WTC11 (cell line): ENCODE data around the gene PBOV1. TPM values are rescaled to one million over a fixed set of nuclear protein-coding genes. Genes with fewer than 3 reads are reported as not detected.

Experiments used
- ATAC-seq: fragments of 200-7000 bp; cut with Tn5 transposase; 2 replicates; pipeline ENCODE4 v1.10.0; 2021; ENCODE audit warnings: mild to moderate bottlenecking, moderate library complexity
- CTCF ChIA-PET: fragments of 300-600 bp; sonication (Branson Sonifier 250); formaldehyde crosslinking; loops from one replicate; lab custom pipeline; 2021; ENCODE audit warnings: antibody characterized with exemption; lab: Charles Lee
- POLR2A ChIA-PET: fragments of 350-600 bp; sonication (Branson Sonifier 250); formaldehyde crosslinking; loops from one replicate; lab custom pipeline; 2021; ENCODE audit warnings: antibody characterized with exemption; lab: Charles Lee
- DNase-seq: peaks from one replicate; pipeline ENCODE4 v3.0.0; 2021; ENCODE audit warnings: low spot score
- H3K27ac Mint-ChIP-seq: 2 replicates; pipeline ENCODE4 v1.8.0; 2021; ENCODE audit warnings: mixed read lengths
- H3K27me3 Mint-ChIP-seq: 2 replicates; pipeline ENCODE4 v1.8.0; 2021; ENCODE audit warnings: low read depth, mild to moderate bottlenecking, moderate library complexity, mixed read lengths
- H3K36me3 Mint-ChIP-seq: 2 replicates; pipeline ENCODE4 v1.8.0; 2021; ENCODE audit warnings: mixed read lengths
- H3K4me1 Mint-ChIP-seq: 2 replicates; pipeline ENCODE4 v1.8.0; 2022; ENCODE audit warnings: mixed read lengths
- H3K4me3 Mint-ChIP-seq: 2 replicates; pipeline ENCODE4 v1.8.0; 2021; ENCODE audit warnings: mild to moderate bottlenecking, moderate library complexity, mixed read lengths
- H3K9me3 Mint-ChIP-seq: 2 replicates; pipeline ENCODE4 v1.8.0; 2021; ENCODE audit warnings: mixed read lengths
- CBFB ChIP-seq: sonication (generic); formaldehyde crosslinking; IDR thresholded peaks from 2 replicates; pipeline ENCODE4 v1.8.1; 2022; ENCODE audit warnings: mild to moderate bottlenecking, low read depth, missing genetic modification reagents
- CREM ChIP-seq: sonication (generic); formaldehyde crosslinking; IDR thresholded peaks from 2 replicates; pipeline ENCODE4 v1.8.1; 2022; ENCODE audit warnings: mild to moderate bottlenecking, missing genetic modification reagents, moderate library complexity
- FOXJ3 ChIP-seq: sonication (generic); formaldehyde crosslinking; IDR thresholded peaks from 2 replicates; pipeline ENCODE4 v1.9.0; 2021; ENCODE audit warnings: missing genetic modification reagents, mild to moderate bottlenecking, borderline replicate concordance
- GRHL2 ChIP-seq: fragments of 250-450 bp; sonication (Bioruptor Pico); IDR thresholded peaks from 2 replicates; pipeline ENCODE4 v1.8.0; 2022; ENCODE audit warnings: mild to moderate bottlenecking, moderate library complexity; ENCODE audit not compliant: insufficient replicate concordance, severe bottlenecking
- HMGA2 ChIP-seq: fragments of 250-450 bp; sonication (Bioruptor Pico); IDR thresholded peaks from 2 replicates; pipeline ENCODE4 v1.4.0; 2021; ENCODE audit warnings: mild to moderate bottlenecking, moderate library complexity
- JAZF1 ChIP-seq: fragments of 250-450 bp; sonication (Bioruptor Pico); IDR thresholded peaks from 2 replicates; pipeline ENCODE4 v1.9.0; 2021; ENCODE audit warnings: moderate library complexity, mild to moderate bottlenecking, inconsistent platforms
- NFYB ChIP-seq: sonication (generic); formaldehyde crosslinking; conservative IDR thresholded peaks from 2 replicates; pipeline ENCODE4 v1.8.0; 2022; ENCODE audit warnings: low read depth, missing genetic modification reagents
- NR2C2 ChIP-seq: sonication (generic); formaldehyde crosslinking; IDR thresholded peaks from 2 replicates; pipeline ENCODE4 v1.8.0; 2022; ENCODE audit warnings: mild to moderate bottlenecking, missing genetic modification reagents
- NR3C1 ChIP-seq: sonication (generic); formaldehyde crosslinking; conservative IDR thresholded peaks from 2 replicates; pipeline ENCODE4 v1.8.1; 2023; ENCODE audit warnings: low read depth, mild to moderate bottlenecking, missing genetic modification reagents
- TP53 ChIP-seq: sonication (generic); formaldehyde crosslinking; IDR thresholded peaks from 2 replicates; pipeline ENCODE4 v1.8.1; 2023; ENCODE audit warnings: mild to moderate bottlenecking, missing genetic modification reagents
- USF1 ChIP-seq: sonication (generic); formaldehyde crosslinking; IDR thresholded peaks from 2 replicates; pipeline ENCODE4 v1.8.0; 2022; ENCODE audit warnings: mild to moderate bottlenecking, missing genetic modification reagents
- ZMAT4 ChIP-seq: fragments of 250-450 bp; sonication (Bioruptor Pico); IDR thresholded peaks from 2 replicates; pipeline ENCODE4 v1.9.0; 2021; ENCODE audit warnings: mild to moderate bottlenecking
- ZNF416 ChIP-seq: fragments of 250-450 bp; sonication (Bioruptor Pico); IDR thresholded peaks from 2 replicates; pipeline ENCODE4 v1.9.0; 2021; ENCODE audit warnings: mild to moderate bottlenecking, inconsistent platforms
- ZNF671 ChIP-seq: fragments of 250-450 bp; sonication (Bioruptor Pico); IDR thresholded peaks from 2 replicates; pipeline ENCODE4 v1.8.0; 2021; ENCODE audit warnings: mild to moderate bottlenecking
- total RNA-seq: library from RNA; stranded (reverse); gene quantifications from 3 replicates; pipeline ENCODE4 v1.2.3, GENCODE V29; 2021
- TF ChIP-seq, protein P1 (sequence below): sonication (generic); formaldehyde crosslinking; IDR thresholded peaks from 2 replicates; pipeline ENCODE4 v1.8.1; 2023; ENCODE audit warnings: mild to moderate bottlenecking, missing genetic modification reagents, moderate library complexity
- TF ChIP-seq, protein P2 (sequence below): sonication (generic); formaldehyde crosslinking; IDR thresholded peaks from 2 replicates; pipeline ENCODE4 v1.8.0; 2023; ENCODE audit warnings: mild to moderate bottlenecking, missing genetic modification reagents
- TF ChIP-seq, protein P3 (sequence below): sonication (generic); formaldehyde crosslinking; IDR thresholded peaks from 2 replicates; pipeline ENCODE4 v1.8.1; 2023; ENCODE audit warnings: mild to moderate bottlenecking, missing genetic modification reagents
- TF ChIP-seq, protein P4 (sequence below): sonication (generic); formaldehyde crosslinking; IDR thresholded peaks from 2 replicates; pipeline ENCODE4 v1.8.0; 2022; ENCODE audit warnings: mild to moderate bottlenecking, missing genetic modification reagents
- TF ChIP-seq, protein P5 (sequence below): fragments of 250-450 bp; sonication (Bioruptor Pico); IDR thresholded peaks from 2 replicates; pipeline ENCODE4 v1.8.0; 2021; ENCODE audit warnings: mild to moderate bottlenecking
- TF ChIP-seq, protein P6 (sequence below): fragments of 200-600 bp; IDR thresholded peaks from 2 replicates; pipeline ENCODE4 v1.8.0; 2022; ENCODE audit warnings: antibody characterized with exemption

The PBOV1 gene
- total RNA-seq, 1 experiment from 2014 or later, result not detected

GRCh38 chr6:138211048-138211581, 7.2 kb downstream of the PBOV1 start:
- Mint-ChIP-seq H3K4me3 (no peak overlapping the region), H3K36me3 (no peaks in the 10 kb centered on the region), H3K4me1 (peaks cover 21% of the 10 kb centered on the region), H3K27ac (no peak overlapping the region), H3K27me3 (no peaks in the 10 kb centered on the region), H3K9me3 (no peaks in the 10 kb centered on the region)
- CTCF ChIA-PET, result interaction anchor here (0.6 to 2.4 kb wide), 25 partner anchors 9 to 216 kb away, joined by 3 to 73 read pairs (median 5); partner anchors contain the start of gene ARFGEF3
- TF ChIP-seq, protein P1, sequence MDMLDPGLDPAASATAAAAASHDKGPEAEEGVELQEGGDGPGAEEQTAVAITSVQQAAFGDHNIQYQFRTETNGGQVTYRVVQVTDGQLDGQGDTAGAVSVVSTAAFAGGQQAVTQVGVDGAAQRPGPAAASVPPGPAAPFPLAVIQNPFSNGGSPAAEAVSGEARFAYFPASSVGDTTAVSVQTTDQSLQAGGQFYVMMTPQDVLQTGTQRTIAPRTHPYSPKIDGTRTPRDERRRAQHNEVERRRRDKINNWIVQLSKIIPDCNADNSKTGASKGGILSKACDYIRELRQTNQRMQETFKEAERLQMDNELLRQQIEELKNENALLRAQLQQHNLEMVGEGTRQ, result no peak
- TF ChIP-seq ZNF416 (CRISPR knock-in tag) (no peak), NR2C2 (CRISPR knock-in tag) (no peak), JAZF1 (CRISPR knock-in tag) (no peak), USF1 (CRISPR knock-in tag) (no peak), CREM (no peak), NFYB (CRISPR knock-in tag) (no peak), TP53 (CRISPR knock-in tag) (no peak), ZNF671 (no peak), NR3C1 (CRISPR knock-in tag) (no peak), ZMAT4 (CRISPR knock-in tag) (no peak), HMGA2 (no peak), CBFB (CRISPR knock-in tag) (no peak), FOXJ3 (CRISPR knock-in tag) (no peak), GRHL2 (CRISPR knock-in tag) (no peak)
- TF ChIP-seq, protein P2, sequence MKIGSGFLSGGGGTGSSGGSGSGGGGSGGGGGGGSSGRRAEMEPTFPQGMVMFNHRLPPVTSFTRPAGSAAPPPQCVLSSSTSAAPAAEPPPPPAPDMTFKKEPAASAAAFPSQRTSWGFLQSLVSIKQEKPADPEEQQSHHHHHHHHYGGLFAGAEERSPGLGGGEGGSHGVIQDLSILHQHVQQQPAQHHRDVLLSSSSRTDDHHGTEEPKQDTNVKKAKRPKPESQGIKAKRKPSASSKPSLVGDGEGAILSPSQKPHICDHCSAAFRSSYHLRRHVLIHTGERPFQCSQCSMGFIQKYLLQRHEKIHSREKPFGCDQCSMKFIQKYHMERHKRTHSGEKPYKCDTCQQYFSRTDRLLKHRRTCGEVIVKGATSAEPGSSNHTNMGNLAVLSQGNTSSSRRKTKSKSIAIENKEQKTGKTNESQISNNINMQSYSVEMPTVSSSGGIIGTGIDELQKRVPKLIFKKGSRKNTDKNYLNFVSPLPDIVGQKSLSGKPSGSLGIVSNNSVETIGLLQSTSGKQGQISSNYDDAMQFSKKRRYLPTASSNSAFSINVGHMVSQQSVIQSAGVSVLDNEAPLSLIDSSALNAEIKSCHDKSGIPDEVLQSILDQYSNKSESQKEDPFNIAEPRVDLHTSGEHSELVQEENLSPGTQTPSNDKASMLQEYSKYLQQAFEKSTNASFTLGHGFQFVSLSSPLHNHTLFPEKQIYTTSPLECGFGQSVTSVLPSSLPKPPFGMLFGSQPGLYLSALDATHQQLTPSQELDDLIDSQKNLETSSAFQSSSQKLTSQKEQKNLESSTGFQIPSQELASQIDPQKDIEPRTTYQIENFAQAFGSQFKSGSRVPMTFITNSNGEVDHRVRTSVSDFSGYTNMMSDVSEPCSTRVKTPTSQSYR, result no peak
- TF ChIP-seq, protein P3, sequence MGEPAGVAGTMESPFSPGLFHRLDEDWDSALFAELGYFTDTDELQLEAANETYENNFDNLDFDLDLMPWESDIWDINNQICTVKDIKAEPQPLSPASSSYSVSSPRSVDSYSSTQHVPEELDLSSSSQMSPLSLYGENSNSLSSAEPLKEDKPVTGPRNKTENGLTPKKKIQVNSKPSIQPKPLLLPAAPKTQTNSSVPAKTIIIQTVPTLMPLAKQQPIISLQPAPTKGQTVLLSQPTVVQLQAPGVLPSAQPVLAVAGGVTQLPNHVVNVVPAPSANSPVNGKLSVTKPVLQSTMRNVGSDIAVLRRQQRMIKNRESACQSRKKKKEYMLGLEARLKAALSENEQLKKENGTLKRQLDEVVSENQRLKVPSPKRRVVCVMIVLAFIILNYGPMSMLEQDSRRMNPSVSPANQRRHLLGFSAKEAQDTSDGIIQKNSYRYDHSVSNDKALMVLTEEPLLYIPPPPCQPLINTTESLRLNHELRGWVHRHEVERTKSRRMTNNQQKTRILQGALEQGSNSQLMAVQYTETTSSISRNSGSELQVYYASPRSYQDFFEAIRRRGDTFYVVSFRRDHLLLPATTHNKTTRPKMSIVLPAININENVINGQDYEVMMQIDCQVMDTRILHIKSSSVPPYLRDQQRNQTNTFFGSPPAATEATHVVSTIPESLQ (CRISPR knock-in tag), result no peak
- TF ChIP-seq, protein P4, sequence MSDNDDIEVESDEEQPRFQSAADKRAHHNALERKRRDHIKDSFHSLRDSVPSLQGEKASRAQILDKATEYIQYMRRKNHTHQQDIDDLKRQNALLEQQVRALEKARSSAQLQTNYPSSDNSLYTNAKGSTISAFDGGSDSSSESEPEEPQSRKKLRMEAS (CRISPR knock-in tag), result no peak
- TF ChIP-seq, protein P5, sequence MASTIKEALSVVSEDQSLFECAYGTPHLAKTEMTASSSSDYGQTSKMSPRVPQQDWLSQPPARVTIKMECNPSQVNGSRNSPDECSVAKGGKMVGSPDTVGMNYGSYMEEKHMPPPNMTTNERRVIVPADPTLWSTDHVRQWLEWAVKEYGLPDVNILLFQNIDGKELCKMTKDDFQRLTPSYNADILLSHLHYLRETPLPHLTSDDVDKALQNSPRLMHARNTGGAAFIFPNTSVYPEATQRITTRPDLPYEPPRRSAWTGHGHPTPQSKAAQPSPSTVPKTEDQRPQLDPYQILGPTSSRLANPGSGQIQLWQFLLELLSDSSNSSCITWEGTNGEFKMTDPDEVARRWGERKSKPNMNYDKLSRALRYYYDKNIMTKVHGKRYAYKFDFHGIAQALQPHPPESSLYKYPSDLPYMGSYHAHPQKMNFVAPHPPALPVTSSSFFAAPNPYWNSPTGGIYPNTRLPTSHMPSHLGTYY (CRISPR knock-in tag), result no peak
- TF ChIP-seq, protein P6, sequence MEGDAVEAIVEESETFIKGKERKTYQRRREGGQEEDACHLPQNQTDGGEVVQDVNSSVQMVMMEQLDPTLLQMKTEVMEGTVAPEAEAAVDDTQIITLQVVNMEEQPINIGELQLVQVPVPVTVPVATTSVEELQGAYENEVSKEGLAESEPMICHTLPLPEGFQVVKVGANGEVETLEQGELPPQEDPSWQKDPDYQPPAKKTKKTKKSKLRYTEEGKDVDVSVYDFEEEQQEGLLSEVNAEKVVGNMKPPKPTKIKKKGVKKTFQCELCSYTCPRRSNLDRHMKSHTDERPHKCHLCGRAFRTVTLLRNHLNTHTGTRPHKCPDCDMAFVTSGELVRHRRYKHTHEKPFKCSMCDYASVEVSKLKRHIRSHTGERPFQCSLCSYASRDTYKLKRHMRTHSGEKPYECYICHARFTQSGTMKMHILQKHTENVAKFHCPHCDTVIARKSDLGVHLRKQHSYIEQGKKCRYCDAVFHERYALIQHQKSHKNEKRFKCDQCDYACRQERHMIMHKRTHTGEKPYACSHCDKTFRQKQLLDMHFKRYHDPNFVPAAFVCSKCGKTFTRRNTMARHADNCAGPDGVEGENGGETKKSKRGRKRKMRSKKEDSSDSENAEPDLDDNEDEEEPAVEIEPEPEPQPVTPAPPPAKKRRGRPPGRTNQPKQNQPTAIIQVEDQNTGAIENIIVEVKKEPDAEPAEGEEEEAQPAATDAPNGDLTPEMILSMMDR, result no peak
- peak; percentile 61 for ATAC-seq
- POLR2A ChIA-PET, result interaction anchor here (0.6 kb wide), 1 partner anchor 313 kb away, joined by 3 read pairs; no protein-coding TSS in a partner anchor
- no peak for DNase-seq
